Breast epithelium (tissue), 3 donors: ENCODE measurements around the gene GDAP1L1.

ENCODE experiments used
- CTCF ChIP-seq, 3 donors: fragments of 450-650 bp; IDR thresholded peaks; one replicate each; pipeline ENCODE4 v1.5.1; 2016 to 2017; ENCODE audit warnings: antibody characterized with exemption in 3 of 3, mild to moderate bottlenecking in 3 of 3, moderate library complexity in 3 of 3
- POLR2A ChIP-seq: fragments of 450-650 bp; IDR thresholded peaks from one replicate; pipeline ENCODE4 v1.6.1; 2016; ENCODE audit warnings: antibody characterized with exemption, mild to moderate bottlenecking, moderate library complexity

DNA sequence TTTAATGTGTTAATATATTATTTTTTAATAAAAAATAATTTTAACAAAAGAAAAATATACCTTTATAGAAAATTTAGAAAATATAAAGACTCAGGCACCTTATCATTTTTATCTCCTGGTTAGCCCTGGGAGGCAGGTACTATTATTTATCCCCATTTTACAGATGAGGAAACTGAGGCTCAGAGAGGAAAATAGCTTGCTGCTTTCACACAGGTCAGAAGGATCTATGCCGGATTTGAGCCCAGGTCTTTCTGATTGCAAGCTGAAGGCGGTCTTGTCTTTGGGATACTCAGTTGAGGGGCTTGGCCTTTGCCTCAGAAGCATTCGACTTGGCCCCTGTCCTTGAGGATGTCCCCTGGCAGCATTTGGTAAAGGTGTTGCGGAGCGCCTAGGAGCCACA, 25.1 kb upstream of the GDAP1L1 start:
- TF ChIP-seq CTCF (IDR thresholded peaks at IDR 0.05) (no peak), POLR2A (no peak)
